Right kidney (tissue), 1 donor: ENCODE results near the gene KDM5A.
"Not testable (repeated sequence)": the region's sequence is repeated elsewhere in the genome, so short reads cannot be mapped to it uniquely, and the experiment has no call there.

Experiments
- DNase-seq: peaks from one replicate; pipeline ENCODE4 v3.0.0-alpha.2; 2016

KDM5A gene

DNA sequence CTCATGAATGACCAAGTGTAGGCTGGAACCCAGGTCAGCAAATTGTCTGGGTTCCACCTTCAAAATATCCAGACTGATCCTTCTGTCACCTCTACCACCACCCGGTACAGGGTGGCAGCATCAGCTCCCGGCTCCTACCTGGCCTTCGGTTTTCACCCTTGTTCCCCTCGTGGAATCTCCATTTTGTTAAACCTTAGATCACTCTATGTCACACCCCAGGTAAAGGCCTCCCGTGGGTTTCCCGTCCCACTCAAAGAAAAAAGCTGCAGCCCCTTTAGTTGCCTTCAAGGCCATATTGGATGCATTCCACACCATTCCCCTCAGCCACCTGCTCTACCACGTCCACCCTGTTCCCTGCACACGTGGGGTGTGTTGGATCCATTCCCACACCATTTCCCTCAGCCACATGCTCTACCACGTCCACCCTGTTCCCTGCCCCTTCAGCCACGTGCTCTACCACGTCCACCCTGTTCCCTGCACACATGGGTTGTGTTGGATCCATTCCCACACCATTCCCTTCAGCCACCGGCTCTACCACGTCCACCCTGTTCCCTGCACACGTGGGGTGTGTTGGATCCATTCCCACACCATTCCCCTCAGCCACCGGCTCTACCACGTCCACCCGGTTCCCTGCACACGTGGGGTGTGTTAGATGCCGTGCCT lies 150.3 kb downstream of the KDM5A start:
- no peak for DNase-seq

- no peak for DNase-seq
Measured at GRCh38 chr12:238116-238515, 151.0 kb downstream of the KDM5A start.

GRCh38 chr12:237026-237815 lies 151.9 kb downstream of the KDM5A start:
- no peak for DNase-seq

GRCh38 chr12:236445-236844 lies 152.7 kb downstream of the KDM5A start:
- no peak for DNase-seq

DNA sequence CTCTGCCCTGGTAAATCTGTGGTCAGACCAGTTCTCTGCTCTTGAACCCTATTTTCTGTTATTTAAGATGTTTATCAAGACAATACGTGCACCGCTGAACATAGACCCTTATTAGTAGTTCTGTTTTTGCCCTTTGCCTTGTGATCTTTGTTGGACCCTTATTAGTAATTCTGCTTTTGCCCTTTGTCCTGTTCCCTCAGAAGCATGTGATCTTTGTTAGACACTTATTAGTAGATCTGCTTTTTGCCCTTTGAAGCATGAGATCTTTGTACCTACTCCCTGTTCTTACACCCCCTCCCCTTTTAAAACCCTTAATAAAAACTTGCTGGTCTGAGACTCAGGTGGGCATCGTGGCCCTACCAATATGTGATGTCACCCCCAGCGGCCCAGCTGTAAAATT lies 153.2 kb downstream of the KDM5A start:
- DNase-seq, result not testable (repeated sequence)

- DNase-seq, result no peak
Measured at GRCh38 chr12:234891-235415, 154.2 kb downstream of the KDM5A start.

GRCh38 chr12:234019-234418 lies 155.1 kb downstream of the KDM5A start:
- no peak for DNase-seq

GRCh38 chr12:233615-233968 lies 155.5 kb downstream of the KDM5A start:
- DNase-seq, result no peak

DNA sequence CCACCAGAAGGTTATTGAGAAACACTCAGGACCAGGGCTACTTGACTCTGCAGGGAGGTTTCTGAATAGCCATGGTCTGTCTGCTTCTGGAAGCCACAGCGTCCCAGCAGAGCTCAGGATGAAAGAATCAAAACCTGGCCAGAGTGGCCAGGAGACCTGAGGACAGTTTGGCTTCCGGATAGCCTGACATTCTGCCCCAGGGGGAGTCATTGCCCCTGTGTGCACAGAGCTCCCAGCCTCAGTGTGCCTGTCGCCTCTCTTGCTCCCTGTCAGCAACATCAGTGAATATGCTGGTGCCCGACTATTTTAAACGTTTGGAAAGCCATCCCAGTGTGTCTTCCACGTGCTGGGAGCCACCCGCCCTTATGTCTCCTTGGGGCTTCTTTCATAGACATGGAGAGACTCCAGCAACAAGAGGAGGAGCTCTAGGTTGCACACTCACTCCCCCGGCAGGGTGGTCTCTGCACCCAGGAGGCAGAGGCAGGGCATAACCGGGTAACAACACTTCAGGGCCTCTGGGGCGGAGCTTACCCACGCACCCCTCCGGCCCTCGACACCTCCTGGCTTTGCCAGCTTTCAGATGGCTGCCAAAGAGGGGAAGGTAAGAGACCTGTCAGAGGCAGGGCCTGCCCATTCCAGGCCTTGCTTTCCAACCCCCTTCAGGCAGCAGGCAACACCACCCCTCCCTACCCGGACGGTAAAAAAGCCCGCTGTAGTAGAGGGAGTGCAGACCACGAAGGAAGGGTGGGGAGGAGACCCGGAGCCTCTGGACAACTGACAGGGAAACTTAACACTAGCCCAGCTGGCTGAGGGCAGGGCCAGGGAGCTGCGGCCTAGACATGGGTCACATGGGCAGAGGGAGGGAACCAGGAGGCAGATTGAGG lies 156.1 kb downstream of the KDM5A start:
- no peak for DNase-seq

DNA sequence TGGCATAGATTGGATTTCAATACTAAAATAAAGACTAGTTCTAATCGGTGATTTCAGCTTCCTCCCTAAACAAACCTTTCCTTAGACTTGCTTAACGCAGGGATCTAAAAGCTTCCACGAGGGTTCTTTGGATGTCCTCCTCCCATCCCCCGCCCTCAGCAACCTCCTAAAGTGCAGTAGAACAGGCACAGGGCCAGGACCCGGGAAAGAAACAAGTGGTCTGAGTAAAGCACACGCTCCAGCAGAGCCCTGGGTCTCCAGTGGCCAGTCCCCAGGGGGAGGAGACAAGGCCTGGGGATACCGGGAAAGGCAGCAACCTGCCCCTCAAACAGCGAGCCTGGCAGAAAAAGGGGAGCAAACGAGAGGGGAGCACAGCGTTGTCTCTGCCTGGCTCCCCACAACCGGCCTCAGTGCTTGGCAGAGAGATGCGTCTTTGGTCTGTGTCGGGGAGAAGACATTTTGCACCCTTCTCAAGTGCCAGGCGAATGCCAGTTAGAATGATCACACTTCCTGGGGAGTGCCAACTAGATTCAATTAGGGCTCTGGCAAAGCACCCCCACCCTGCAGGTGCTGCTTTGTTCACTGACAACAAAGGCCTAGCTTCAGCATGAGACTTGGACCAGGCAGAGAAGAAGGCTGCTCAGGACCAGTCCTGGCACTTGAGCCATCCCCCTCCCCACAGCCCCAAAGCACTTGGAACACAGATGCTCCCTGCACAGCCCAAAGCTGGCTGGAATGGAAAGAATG lies 158.0 kb downstream of the KDM5A start:
- no peak for DNase-seq
